ENCODE results near the gene AGO3.

DNA sequence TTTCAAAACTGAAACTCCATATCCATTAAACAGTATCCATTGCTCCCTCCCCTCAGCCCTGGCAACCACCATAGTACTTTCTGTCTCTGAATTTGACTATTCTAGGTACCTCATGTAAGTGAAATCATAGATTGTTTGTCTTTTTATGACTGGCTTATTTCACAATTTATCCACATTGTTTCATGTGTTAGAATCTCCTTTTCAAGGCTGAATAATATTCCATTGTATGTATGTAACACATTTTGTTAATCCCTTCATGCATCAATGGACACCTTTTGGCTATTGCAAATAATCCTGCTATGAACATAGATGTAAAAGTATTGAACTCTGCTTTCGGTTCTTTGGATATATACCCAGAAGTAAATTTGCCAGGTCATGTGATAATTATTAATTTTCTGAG, 37.5 kb downstream of the AGO3 start:
- TF ChIP-seq, protein P1, sequence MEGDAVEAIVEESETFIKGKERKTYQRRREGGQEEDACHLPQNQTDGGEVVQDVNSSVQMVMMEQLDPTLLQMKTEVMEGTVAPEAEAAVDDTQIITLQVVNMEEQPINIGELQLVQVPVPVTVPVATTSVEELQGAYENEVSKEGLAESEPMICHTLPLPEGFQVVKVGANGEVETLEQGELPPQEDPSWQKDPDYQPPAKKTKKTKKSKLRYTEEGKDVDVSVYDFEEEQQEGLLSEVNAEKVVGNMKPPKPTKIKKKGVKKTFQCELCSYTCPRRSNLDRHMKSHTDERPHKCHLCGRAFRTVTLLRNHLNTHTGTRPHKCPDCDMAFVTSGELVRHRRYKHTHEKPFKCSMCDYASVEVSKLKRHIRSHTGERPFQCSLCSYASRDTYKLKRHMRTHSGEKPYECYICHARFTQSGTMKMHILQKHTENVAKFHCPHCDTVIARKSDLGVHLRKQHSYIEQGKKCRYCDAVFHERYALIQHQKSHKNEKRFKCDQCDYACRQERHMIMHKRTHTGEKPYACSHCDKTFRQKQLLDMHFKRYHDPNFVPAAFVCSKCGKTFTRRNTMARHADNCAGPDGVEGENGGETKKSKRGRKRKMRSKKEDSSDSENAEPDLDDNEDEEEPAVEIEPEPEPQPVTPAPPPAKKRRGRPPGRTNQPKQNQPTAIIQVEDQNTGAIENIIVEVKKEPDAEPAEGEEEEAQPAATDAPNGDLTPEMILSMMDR (IDR thresholded peaks at IDR 0.05), result no peak
- no peak for TF ChIP-seq POLR2AphosphoS5 (IDR thresholded peaks at IDR 0.05; ENCODE audit: low read depth, low read length)
- TF ChIP-seq, protein P2, sequence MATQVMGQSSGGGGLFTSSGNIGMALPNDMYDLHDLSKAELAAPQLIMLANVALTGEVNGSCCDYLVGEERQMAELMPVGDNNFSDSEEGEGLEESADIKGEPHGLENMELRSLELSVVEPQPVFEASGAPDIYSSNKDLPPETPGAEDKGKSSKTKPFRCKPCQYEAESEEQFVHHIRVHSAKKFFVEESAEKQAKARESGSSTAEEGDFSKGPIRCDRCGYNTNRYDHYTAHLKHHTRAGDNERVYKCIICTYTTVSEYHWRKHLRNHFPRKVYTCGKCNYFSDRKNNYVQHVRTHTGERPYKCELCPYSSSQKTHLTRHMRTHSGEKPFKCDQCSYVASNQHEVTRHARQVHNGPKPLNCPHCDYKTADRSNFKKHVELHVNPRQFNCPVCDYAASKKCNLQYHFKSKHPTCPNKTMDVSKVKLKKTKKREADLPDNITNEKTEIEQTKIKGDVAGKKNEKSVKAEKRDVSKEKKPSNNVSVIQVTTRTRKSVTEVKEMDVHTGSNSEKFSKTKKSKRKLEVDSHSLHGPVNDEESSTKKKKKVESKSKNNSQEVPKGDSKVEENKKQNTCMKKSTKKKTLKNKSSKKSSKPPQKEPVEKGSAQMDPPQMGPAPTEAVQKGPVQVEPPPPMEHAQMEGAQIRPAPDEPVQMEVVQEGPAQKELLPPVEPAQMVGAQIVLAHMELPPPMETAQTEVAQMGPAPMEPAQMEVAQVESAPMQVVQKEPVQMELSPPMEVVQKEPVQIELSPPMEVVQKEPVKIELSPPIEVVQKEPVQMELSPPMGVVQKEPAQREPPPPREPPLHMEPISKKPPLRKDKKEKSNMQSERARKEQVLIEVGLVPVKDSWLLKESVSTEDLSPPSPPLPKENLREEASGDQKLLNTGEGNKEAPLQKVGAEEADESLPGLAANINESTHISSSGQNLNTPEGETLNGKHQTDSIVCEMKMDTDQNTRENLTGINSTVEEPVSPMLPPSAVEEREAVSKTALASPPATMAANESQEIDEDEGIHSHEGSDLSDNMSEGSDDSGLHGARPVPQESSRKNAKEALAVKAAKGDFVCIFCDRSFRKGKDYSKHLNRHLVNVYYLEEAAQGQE (IDR thresholded peaks at IDR 0.05; ENCODE audit: insufficient read depth in 1 of 2, low read depth in 2 of 2, low read length in 1 of 2), result no peak
- TF ChIP-seq SIN3A (IDR thresholded peaks at IDR 0.05; ENCODE audit: borderline replicate concordance, insufficient read depth, low read depth, low read length), result no peak
- TF ChIP-seq TCF7L2 (IDR thresholded peaks at IDR 0.05; ENCODE audit: low read depth, low read length), result no peak

Measured in Panc1 (cell line).